ENCODE data around the gene PLEKHA3. TPM values are rescaled to one million over a fixed set of nuclear protein-coding genes. Genes with fewer than 3 reads are reported as not detected.

Gene PLEKHA3
- total and polyA plus RNA-seq, 9 of the 15 experiments (the other 6 are each of a cell fraction or from before 2014, with no cell fraction given), result 2.3 to 23.4 (median 10.5) TPM

DNA sequence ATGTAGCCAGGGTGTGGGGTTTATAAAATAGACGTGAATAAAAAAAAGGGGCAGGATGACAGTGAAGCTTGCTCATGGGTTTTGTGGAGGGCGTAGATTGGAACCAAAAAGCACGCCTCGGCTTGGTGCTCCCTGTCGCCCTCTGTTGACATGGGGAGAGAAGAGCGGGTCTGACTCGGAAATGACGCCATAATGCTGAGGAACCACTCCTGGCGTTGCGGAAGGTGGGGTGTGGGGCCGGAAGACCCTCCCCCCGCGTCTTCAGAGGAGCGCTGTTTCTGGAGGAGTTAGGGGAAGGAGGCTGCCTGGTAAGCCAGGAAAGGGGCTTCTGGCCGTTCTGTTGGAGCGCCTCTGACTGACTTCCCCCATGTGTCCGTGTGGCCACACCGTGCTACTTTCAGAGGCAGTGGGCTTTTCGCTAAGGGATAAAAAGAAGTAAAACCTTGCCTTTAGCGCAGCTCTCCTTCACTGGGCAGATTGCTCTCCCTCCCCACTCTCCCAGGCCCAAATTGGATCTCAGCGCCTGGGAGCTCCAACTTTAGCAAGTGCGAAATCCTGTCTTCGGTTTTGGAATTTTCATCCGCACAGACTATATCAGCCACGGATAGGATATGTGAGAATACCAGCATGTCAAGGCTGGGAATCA lies 42.8 kb downstream of the PLEKHA3 start (continued):
- TF ChIP-seq, protein P1, sequence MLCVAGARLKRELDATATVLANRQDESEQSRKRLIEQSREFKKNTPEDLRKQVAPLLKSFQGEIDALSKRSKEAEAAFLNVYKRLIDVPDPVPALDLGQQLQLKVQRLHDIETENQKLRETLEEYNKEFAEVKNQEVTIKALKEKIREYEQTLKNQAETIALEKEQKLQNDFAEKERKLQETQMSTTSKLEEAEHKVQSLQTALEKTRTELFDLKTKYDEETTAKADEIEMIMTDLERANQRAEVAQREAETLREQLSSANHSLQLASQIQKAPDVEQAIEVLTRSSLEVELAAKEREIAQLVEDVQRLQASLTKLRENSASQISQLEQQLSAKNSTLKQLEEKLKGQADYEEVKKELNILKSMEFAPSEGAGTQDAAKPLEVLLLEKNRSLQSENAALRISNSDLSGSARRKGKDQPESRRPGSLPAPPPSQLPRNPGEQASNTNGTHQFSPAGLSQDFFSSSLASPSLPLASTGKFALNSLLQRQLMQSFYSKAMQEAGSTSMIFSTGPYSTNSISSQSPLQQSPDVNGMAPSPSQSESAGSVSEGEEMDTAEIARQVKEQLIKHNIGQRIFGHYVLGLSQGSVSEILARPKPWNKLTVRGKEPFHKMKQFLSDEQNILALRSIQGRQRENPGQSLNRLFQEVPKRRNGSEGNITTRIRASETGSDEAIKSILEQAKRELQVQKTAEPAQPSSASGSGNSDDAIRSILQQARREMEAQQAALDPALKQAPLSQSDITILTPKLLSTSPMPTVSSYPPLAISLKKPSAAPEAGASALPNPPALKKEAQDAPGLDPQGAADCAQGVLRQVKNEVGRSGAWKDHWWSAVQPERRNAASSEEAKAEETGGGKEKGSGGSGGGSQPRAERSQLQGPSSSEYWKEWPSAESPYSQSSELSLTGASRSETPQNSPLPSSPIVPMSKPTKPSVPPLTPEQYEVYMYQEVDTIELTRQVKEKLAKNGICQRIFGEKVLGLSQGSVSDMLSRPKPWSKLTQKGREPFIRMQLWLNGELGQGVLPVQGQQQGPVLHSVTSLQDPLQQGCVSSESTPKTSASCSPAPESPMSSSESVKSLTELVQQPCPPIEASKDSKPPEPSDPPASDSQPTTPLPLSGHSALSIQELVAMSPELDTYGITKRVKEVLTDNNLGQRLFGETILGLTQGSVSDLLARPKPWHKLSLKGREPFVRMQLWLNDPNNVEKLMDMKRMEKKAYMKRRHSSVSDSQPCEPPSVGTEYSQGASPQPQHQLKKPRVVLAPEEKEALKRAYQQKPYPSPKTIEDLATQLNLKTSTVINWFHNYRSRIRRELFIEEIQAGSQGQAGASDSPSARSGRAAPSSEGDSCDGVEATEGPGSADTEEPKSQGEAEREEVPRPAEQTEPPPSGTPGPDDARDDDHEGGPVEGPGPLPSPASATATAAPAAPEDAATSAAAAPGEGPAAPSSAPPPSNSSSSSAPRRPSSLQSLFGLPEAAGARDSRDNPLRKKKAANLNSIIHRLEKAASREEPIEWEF (CRISPR knock-in tag; IDR thresholded peaks at IDR 0.05), result no peak
- TF ChIP-seq NFXL1 (CRISPR knock-in tag; IDR thresholded peaks at IDR 0.05) (no peak), ZNF253 (CRISPR knock-in tag; conservative IDR thresholded peaks at IDR 0.05) (no peak), MCM2 (IDR thresholded peaks at IDR 0.05; ENCODE audit: low read depth) (no peak), MAFK (IDR thresholded peaks at IDR 0.05; ENCODE audit: low read length) (peak; percentile 72), ZFP1 (CRISPR knock-in tag; IDR thresholded peaks at IDR 0.05) (peak; percentile 43; the same call in 1 of the 2 replicates), IFI16 (CRISPR knock-in tag; IDR thresholded peaks at IDR 0.05) (no peak), ZNF444 (CRISPR knock-in tag; IDR thresholded peaks at IDR 0.05) (0 out of 2 replicates have a peak, but pooled peaks have one; percentile 32), CBX2 (IDR thresholded peaks at IDR 0.05; ENCODE audit: insufficient read depth, low read length, poor library complexity, severe bottlenecking) (no peak), CEBPB (tag; IDR thresholded peaks at IDR 0.05) (peak; percentile 81), ARID4B (CRISPR knock-in tag; IDR thresholded peaks at IDR 0.05) (peak; percentile 47; the same call in 1 of the 2 replicates)
- TF ChIP-seq, protein P2, sequence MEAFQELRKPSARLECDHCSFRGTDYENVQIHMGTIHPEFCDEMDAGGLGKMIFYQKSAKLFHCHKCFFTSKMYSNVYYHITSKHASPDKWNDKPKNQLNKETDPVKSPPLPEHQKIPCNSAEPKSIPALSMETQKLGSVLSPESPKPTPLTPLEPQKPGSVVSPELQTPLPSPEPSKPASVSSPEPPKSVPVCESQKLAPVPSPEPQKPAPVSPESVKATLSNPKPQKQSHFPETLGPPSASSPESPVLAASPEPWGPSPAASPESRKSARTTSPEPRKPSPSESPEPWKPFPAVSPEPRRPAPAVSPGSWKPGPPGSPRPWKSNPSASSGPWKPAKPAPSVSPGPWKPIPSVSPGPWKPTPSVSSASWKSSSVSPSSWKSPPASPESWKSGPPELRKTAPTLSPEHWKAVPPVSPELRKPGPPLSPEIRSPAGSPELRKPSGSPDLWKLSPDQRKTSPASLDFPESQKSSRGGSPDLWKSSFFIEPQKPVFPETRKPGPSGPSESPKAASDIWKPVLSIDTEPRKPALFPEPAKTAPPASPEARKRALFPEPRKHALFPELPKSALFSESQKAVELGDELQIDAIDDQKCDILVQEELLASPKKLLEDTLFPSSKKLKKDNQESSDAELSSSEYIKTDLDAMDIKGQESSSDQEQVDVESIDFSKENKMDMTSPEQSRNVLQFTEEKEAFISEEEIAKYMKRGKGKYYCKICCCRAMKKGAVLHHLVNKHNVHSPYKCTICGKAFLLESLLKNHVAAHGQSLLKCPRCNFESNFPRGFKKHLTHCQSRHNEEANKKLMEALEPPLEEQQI (IDR thresholded peaks at IDR 0.05), result peak; percentile 100
- TF ChIP-seq, protein P3, sequence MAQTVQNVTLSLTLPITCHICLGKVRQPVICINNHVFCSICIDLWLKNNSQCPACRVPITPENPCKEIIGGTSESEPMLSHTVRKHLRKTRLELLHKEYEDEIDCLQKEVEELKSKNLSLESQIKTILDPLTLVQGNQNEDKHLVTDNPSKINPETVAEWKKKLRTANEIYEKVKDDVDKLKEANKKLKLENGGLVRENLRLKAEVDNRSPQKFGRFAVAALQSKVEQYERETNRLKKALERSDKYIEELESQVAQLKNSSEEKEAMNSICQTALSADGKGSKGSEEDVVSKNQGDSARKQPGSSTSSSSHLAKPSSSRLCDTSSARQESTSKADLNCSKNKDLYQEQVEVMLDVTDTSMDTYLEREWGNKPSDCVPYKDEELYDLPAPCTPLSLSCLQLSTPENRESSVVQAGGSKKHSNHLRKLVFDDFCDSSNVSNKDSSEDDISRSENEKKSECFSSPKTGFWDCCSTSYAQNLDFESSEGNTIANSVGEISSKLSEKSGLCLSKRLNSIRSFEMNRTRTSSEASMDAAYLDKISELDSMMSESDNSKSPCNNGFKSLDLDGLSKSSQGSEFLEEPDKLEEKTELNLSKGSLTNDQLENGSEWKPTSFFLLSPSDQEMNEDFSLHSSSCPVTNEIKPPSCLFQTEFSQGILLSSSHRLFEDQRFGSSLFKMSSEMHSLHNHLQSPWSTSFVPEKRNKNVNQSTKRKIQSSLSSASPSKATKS (CRISPR knock-in tag; IDR thresholded peaks at IDR 0.05), result no peak
